ENCODE measurements around the gene EIF4E3.

GRCh38 chr3:71625676-71626075 is 99.5 kb downstream of the EIF4E3 start:
- TF ChIP-seq CTCF (optimal IDR thresholded peaks at IDR 0.05 in 1 of 3, IDR thresholded peaks at IDR 0.05 in 1 of 3, conservative IDR thresholded peaks at IDR 0.05 in 1 of 3; ENCODE audit: extremely low read depth in 1 of 3, insufficient read depth in 2 of 3, low read length in 3 of 3) (no peak), EZH2 (IDR thresholded peaks at IDR 0.05; ENCODE audit: low read length) (no peak)
